Suprapubic skin (tissue), 4 donors: ENCODE results near the gene MYH6.

Experiments
- CTCF ChIP-seq, 2 donors: fragments of 200-600 bp in 1 of 2; fragments of 450-650 bp in 1 of 2; sonication (generic) in 1 of 2; IDR thresholded peaks; one replicate each; pipeline ENCODE4 v1.5.1; 2016 to 2019; ENCODE audit warnings: antibody characterized with exemption in 2 of 2, mild to moderate bottlenecking in 1 of 2, moderate library complexity in 1 of 2
- EP300 ChIP-seq: sonication (generic); formaldehyde crosslinking; IDR thresholded peaks from one replicate; pipeline ENCODE4 v1.6.1; 2017; ENCODE audit warnings: antibody characterized with exemption
- POLR2A ChIP-seq, 2 donors: fragments of 450-650 bp; IDR thresholded peaks; one replicate each; pipeline ENCODE4 v1.6.1; 2017; ENCODE audit warnings: antibody characterized with exemption in 2 of 2, mild to moderate bottlenecking in 2 of 2, moderate library complexity in 2 of 2
- POLR2AphosphoS5 ChIP-seq, 3 donors: sonication (generic); formaldehyde crosslinking; IDR thresholded peaks; one replicate each; pipeline ENCODE4 v1.6.1; 2017; ENCODE audit warnings: antibody characterized with exemption in 3 of 3

- no peak for TF ChIP-seq CTCF (IDR thresholded peaks at IDR 0.05)
- TF ChIP-seq POLR2AphosphoS5 (IDR thresholded peaks at IDR 0.05), result no peak
- no peak for TF ChIP-seq POLR2A (IDR thresholded peaks at IDR 0.05)
- TF ChIP-seq EP300, result no peak
Observed at GRCh38 chr14:23414906-23415820, 7.1 kb upstream of the MYH6 start.
